H1 (cell line): ENCODE measurements around the gene MAPKAPK5. TPM values are rescaled to one million over a fixed set of nuclear protein-coding genes. Genes with fewer than 3 reads are reported as not detected.

Source experiments
- BACH1 ChIP-seq: IDR thresholded peaks from 2 replicates; pipeline ENCODE4 v1.6.1; 2012; ENCODE audit warnings: low read length, improper control_type of control experiment
- CHD7 ChIP-seq: fragments of 300-600 bp; sonication (generic); IDR thresholded peaks from 2 replicates; pipeline ENCODE4 v1.7.1; 2012; ENCODE audit warnings: low read length, moderate library complexity, mild to moderate bottlenecking, inconsistent platforms; ENCODE audit not compliant: insufficient replicate concordance
- CREB1 ChIP-seq: IDR thresholded peaks from 2 replicates; pipeline ENCODE4 v1.6.1; 2012; ENCODE audit warnings: inconsistent platforms
- POLR2A ChIP-seq, 2 experiments: IDR thresholded peaks; 1 replicate in 1 of 2; 2 replicates in 1 of 2; pipeline ENCODE4 v1.6.1; 2011; ENCODE audit warnings: low read depth in 2 of 2, low read length in 2 of 2, mild to moderate bottlenecking in 2 of 2; ENCODE audit errors: control extremely low read depth in 1 of 2
- TAF1 ChIP-seq: IDR thresholded peaks from 2 replicates; pipeline ENCODE4 v1.6.1; 2011; ENCODE audit warnings: mild to moderate bottlenecking, low read depth, low read length
- TCF12 ChIP-seq: IDR thresholded peaks from 2 replicates; pipeline ENCODE4 v1.6.1; 2011; ENCODE audit warnings: low read depth, mild to moderate bottlenecking, low read length
- TEAD4 ChIP-seq: IDR thresholded peaks from 2 replicates; pipeline ENCODE4 v1.6.1; 2012; ENCODE audit warnings: low read depth, low read length, inconsistent platforms, mixed read lengths
- YY1 ChIP-seq: IDR thresholded peaks from 2 replicates; pipeline ENCODE4 v1.6.1; 2011; ENCODE audit warnings: low read depth, mild to moderate bottlenecking, low read length
- polyA plus RNA-seq, 7 experiments: library from polyadenylated mRNA; depleted of rRNA in 3 of 7; stranded (reverse) in 5 of 7; unstranded in 2 of 7; fragments of >200 nt in 5 of 7; fragments of 200-250 nt in 2 of 7; gene quantifications; 1 replicate in 5 of 7; 2 replicates in 1 of 7; 4 replicates in 1 of 7; pipeline versions ENCODE4 v1.2.1 to v1.2.3, GENCODE V29; 2011 to 2013; ENCODE audit warnings: missing spikeins in 2 of 7, mixed read lengths in 2 of 7
- total RNA-seq: library from RNA; stranded (reverse); fragmentation: NEBNext Ultra II Directional; extraction: Animal tissue kit (Norgen Biotek cat#: 25700); gene quantifications from 2 replicates; pipeline ENCODE4 v1.2.1, GENCODE V29; 2021

The MAPKAPK5 gene
- total and polyA plus RNA-seq, 2 of the 8 experiments (the other 6 are each of a cell fraction or from before 2014, with no cell fraction given) = 40.0 to 91.5 TPM

- TF ChIP-seq CHD7 = no peak
- no peak for TF ChIP-seq CREB1
- no peak for TF ChIP-seq YY1
- no peak for TF ChIP-seq POLR2A (IDR thresholded peaks at IDR 0.05; ENCODE audit: control extremely low read depth in 1 of 2, low read depth in 2 of 2, low read length in 2 of 2)
- no peak for TF ChIP-seq TCF12
- TF ChIP-seq BACH1 = no peak
- no peak for TF ChIP-seq TAF1
- TF ChIP-seq TEAD4 = no peak
Observed at GRCh38 chr12:111858778-111859177, 16.8 kb downstream of the MAPKAPK5 start (continued).
